Pancreas (tissue), 10 donors: Measurements from ENCODE around the gene CHST6. TPM values are rescaled to one million over a fixed set of nuclear protein-coding genes. Genes with fewer than 3 reads are reported as not detected.

Experiments
- ATAC-seq, 4 donors: fragments of 200-7000 bp; cut with Tn5 transposase; one replicate each; pipeline versions ENCODE4 v1.8.0 to v1.9.1; 2020; ENCODE audit warnings: mild to moderate bottlenecking in 4 of 4, moderate library complexity in 4 of 4
- DNase-seq, 6 donors: peaks; one replicate each; pipeline ENCODE4 v3.0.0-alpha.2; 2020
- FAIRE-seq: peaks from 2 replicates; lab custom pipeline; 2012; peaks lifted over from hg19 to GRCh38; lab: Jason Lieb, UNC
- H3K27ac ChIP-seq, 4 donors: fragments of 200-600 bp; sonication (generic); 1 replicate in 3 of 4; 2 replicates in 1 of 4; pipeline versions ENCODE4 v1.5.0 to v1.8.0; 2020
- H3K27me3 ChIP-seq, 4 donors: fragments of 200-600 bp; one replicate each; pipeline ENCODE4 v1.8.0; 2021
- H3K36me3 ChIP-seq, 3 donors: fragments of 200-600 bp; sonication (generic) in 1 of 3; one replicate each; pipeline versions ENCODE4 v1.5.0 to v1.8.0; 2020 to 2021
- H3K4me1 ChIP-seq, 3 donors: fragments of 200-600 bp; one replicate each; pipeline ENCODE4 v1.8.0; 2021
- H3K4me3 ChIP-seq, 4 donors: fragments of 200-600 bp; sonication (generic) in 2 of 4; one replicate each; pipeline versions ENCODE4 v1.5.0 to v1.8.0; 2020 to 2021
- H3K9me3 ChIP-seq, 4 donors: fragments of 200-600 bp; one replicate each; pipeline ENCODE4 v1.8.0; 2021
- WGBS, 2 donors: extraction: QIAGEN DNeasy Blood & Tissue Kit; methylation state at CpG; one replicate each; pipeline ENCODE4 v1.1.7; 2013; 5-methylcytosine and 5-hydroxymethylcytosine counted together
- intact Hi-C, 3 donors: fragments of 100-400 bp; cut with DNase I; formaldehyde crosslinking; loops; one replicate each; pipeline versions ENCODE4 v1.11.1 to v1.14.2; 2022
- polyA plus RNA-seq, 2 donors: library from polyadenylated mRNA; stranded (reverse); fragments of 200-250 nt; gene quantifications; one replicate each; pipeline ENCODE4 v1.2.3, GENCODE V29; 2013
- total RNA-seq, 6 donors: library from RNA; stranded (reverse); fragmentation: NEBNext Ultra II Directional in 4 of 6; extraction: Animal tissue kit (Norgen Biotek cat#: 25700) in 4 of 6; gene quantifications; one replicate each; pipeline versions ENCODE4 v1.2.1 to v1.2.4, GENCODE V29; 2021 to 2023
- TF ChIP-seq, protein P1 (sequence below), 4 donors: fragments of 200-600 bp; sonication (generic) in 3 of 4; IDR thresholded peaks; one replicate each; pipeline versions ENCODE4 v1.5.0 to v1.8.0; 2021; ENCODE audit warnings: antibody characterized with exemption in 4 of 4
- donor health status: healthy with polysubstance abuse.
- donor health status: DM: no; HTN: no; CAD: no; lungs with moderate emphysema.
- donor health status: DM: no; HTN: no; CAD: no.
- donor health status: control.
- donor health status: control.
- donor health status: Bipolar disorder and iron deficiency.
- donor health status: DM: yes; HTN: yes; CAD: no.
- donor health status: DM: no; HTN: no; CAD: no.
- donor health status: DM: no; HTN: no; CAD: no.
- donor health status: DM: yes; HTN: yes; CAD: no.

CHST6 gene
- total and polyA plus RNA-seq, 8 donors, result under 0.01 to 0.25 (median 0.11) TPM; not detected in 2

DNA sequence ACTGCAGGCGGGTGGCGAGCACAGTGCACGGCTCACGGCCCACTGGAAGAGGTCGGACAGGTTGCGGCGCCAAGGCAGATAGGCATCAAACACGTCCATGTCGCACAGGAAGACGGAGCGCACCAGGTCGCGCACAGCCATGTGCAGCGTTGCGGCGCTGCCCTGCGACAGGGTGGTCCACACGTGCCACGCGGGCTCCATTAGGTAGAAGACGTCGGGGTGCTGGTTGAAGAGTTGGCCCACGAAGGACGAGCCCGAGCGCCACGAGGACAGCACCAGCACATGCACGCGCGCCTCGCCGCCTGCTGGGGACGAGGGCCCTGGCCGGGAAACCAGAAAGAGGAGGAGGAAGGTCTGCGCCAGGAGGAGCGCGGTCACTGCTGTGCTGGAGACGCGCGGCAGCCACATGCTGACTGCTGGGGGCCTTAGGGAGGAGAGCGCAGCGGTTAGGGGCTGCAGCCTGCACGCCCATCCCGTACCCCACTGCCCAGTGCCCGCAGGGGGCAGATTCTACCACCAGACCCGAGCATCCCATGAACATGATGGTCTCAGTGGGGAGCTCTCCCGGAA lies 15.7 kb downstream of the CHST6 start:
- Histone ChIP-seq H3K27me3 (no peaks in the 10 kb centered on the region), H3K36me3 (no peaks in the 10 kb centered on the region), H3K27ac (no peak overlapping the region), H3K4me3 (no peak overlapping the region), H3K9me3 (no peaks in the 10 kb centered on the region), H3K4me1 (no peaks in the 10 kb centered on the region)
- 87 to 93% methylated on average over 47 of the region's 47 CpGs for WGBS, 2 donors
- no peak for ATAC-seq
- intact Hi-C loops, result loop anchor here in 2 of 3 donors (10.0 kb wide), 2 partner anchors 145 to 285 kb away; partner anchors contain the start of gene ADAT1 (in 1 of the 2)
- no peak for DNase-seq
- TF ChIP-seq, protein P1, sequence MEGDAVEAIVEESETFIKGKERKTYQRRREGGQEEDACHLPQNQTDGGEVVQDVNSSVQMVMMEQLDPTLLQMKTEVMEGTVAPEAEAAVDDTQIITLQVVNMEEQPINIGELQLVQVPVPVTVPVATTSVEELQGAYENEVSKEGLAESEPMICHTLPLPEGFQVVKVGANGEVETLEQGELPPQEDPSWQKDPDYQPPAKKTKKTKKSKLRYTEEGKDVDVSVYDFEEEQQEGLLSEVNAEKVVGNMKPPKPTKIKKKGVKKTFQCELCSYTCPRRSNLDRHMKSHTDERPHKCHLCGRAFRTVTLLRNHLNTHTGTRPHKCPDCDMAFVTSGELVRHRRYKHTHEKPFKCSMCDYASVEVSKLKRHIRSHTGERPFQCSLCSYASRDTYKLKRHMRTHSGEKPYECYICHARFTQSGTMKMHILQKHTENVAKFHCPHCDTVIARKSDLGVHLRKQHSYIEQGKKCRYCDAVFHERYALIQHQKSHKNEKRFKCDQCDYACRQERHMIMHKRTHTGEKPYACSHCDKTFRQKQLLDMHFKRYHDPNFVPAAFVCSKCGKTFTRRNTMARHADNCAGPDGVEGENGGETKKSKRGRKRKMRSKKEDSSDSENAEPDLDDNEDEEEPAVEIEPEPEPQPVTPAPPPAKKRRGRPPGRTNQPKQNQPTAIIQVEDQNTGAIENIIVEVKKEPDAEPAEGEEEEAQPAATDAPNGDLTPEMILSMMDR (IDR thresholded peaks at IDR 0.05), result no peak
- FAIRE-seq, result no peak

DNA sequence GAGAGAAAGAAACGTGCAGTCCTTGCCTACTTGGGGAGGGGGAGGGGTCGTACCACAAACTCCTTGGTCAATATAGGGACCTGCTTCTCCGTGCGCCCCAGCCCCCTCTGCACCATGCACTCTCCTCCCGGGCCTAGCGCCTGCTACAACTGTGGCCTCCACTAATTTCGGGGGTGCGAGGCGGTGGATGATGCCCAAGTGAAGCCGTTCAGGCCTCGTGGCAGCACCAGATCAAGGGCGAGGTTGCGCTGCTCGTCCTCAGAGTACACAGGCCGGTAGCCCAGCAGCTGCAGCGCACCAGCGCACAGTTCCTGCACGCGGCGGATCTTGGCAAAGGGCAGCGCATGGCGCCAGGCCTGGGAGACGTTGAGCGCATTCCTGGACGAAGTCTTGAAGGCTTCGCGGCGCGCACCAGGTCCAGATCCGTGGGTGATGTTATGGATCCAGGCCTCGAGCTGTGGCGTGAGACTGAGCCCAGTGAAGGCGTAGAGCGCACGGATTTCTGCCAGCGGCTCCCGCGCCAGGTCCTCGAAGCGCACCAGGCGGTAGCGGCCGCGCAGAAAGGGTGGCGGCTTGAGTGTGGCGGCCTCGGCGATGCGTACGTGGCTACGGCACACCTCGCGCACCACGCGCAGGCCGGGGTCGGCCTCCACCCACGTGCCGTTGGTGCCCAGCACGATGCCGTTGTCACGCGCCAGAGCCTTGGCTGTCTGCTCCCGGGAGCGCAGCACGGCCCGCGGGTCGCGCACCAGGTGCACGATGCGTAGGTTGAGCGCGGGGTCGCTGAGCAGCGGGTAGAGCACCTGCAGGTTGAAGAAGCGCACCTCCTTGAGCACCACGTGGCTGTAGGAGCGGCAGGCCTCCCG lies 16.5 kb downstream of the CHST6 start:
- Histone ChIP-seq H3K27me3 (no peaks in the 10 kb centered on the region), H3K4me3 (no peak overlapping the region), H3K27ac (no peak overlapping the region), H3K4me1 (no peaks in the 10 kb centered on the region), H3K9me3 (no peaks in the 10 kb centered on the region), H3K36me3 (no peaks in the 10 kb centered on the region)
- 89 to 93% methylated on average over 80 of the region's 80 CpGs for WGBS, 2 donors
- ATAC-seq (no peak), DNase-seq (no peak), FAIRE-seq (no peak)
- TF ChIP-seq, protein P1 (IDR thresholded peaks at IDR 0.05), result no peak
- intact Hi-C loops, result loop anchor here in 2 of 3 donors (10.0 kb wide), 2 partner anchors 146 to 286 kb away; partner anchors contain the start of gene ADAT1 (in 1 of the 2)

DNA sequence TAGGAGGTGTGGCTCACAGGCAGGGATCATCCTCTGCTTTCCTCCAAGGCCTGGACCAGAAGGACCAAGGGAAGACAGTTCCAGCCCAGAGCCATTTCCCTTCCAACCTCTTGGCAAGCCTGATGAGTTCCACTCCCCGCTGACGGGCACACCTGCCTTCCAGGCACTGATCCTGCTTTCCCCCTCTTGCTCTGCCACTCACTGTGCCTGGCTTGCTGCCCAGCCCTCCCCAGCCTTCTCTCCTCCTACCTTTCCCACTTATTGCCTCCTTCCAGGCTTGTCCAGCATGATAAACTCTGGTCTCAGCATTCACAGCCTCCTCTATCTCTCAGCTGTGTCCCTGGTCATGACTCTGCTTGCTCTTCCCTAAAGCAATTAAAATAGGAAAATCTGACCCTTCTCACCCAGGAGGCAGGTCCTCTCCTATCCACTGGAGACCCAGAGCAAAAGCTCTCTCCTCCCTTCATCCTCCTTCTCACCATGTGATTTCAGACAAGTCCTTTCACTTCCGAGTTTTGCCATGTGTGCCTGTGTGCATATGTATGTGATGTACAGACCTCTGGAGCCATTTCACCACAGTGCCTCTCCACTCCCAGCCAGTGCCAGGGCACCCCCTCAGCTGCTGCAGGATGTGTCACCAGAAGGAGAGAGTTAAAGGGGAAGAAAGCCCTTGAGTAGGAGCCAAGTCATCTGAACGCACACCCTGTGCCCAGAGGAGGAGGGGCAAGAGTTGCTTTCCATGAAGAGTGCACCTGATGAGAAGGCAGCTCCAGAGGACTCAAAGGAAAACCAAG lies 17.4 kb downstream of the CHST6 start:
- Histone ChIP-seq H3K36me3 (no peaks in the 10 kb centered on the region), H3K27ac (no peak overlapping the region), H3K27me3 (no peaks in the 10 kb centered on the region), H3K4me3 (no peak overlapping the region), H3K4me1 (no peaks in the 10 kb centered on the region), H3K9me3 (no peaks in the 10 kb centered on the region)
- peak in 2 of 4 donors; percentile 31 to 47 for ATAC-seq
- TF ChIP-seq, protein P1 (IDR thresholded peaks at IDR 0.05), result no peak
- WGBS, 2 donors, result 35 to 48% methylated on average over 4 of the region's 4 CpGs
- DNase-seq, result no peak
- intact Hi-C loops, result loop anchor here in 2 of 3 donors (10.0 kb wide), 2 partner anchors 147 to 287 kb away; partner anchors contain the start of gene ADAT1 (in 1 of the 2)
- FAIRE-seq, result no peak

DNA sequence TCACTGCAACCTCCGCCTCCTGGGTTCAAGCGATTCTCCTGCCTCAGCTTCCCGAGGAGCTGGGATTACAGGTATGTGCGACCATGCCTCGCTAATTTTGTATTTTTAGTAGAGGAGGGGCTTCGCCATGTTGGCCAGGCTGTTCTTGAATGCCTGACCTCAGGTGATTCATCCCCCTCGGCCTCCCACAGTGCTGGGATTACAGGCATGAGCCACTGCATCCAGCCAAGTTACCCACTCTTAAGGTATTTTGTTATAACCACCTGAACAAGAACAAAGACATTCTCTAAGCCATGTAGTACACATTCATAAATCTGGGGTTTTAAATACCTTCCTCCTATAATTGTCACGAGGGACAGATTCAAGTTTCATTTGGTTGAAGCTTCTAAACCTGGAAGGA lies 18.4 kb downstream of the CHST6 start:
- Histone ChIP-seq H3K27me3 (no peaks in the 10 kb centered on the region), H3K4me1 (no peaks in the 10 kb centered on the region), H3K27ac (no peak overlapping the region), H3K9me3 (no peaks in the 10 kb centered on the region), H3K36me3 (no peaks in the 10 kb centered on the region), H3K4me3 (no peak overlapping the region)
- TF ChIP-seq, protein P1 (IDR thresholded peaks at IDR 0.05), result no peak
- intact Hi-C loops, result loop anchor here in 2 of 3 donors (10.0 kb wide), 2 partner anchors 148 to 288 kb away; partner anchors contain the start of gene ADAT1 (in 1 of the 2)
- 74 to 86% methylated on average over 8 of the region's 8 CpGs for WGBS, 2 donors
- DNase-seq (no peak), FAIRE-seq (no peak), ATAC-seq (no peak)
